H9 (cell line): ENCODE measurements around the gene CSNK1G1. TPM values are rescaled to one million over a fixed set of nuclear protein-coding genes. Genes with fewer than 3 reads are reported as not detected.

ENCODE experiments used
- DNase-seq: peaks from one replicate; pipeline ENCODE4 v3.0.0-alpha.2; 2017
- H2AFZ ChIP-seq: one replicate; pipeline ENCODE4 v1.6.1; 2013; ENCODE audit warnings: mild to moderate bottlenecking, low read length, control low read depth, moderate library complexity
- H2AK5ac ChIP-seq: 2 replicates; pipeline ENCODE4 v1.6.1; 2013; ENCODE audit warnings: low read length, control low read depth, mixed read lengths; ENCODE audit not compliant: insufficient read length
- H2BK120ac ChIP-seq: one replicate; pipeline ENCODE4 v1.6.1; 2013; ENCODE audit warnings: low read depth, mild to moderate bottlenecking, low read length, control low read depth, inconsistent platforms; ENCODE audit not compliant: poor library complexity, severe bottlenecking
- H2BK12ac ChIP-seq: 2 replicates; pipeline ENCODE4 v1.6.1; 2013; ENCODE audit warnings: low read length, control low read depth, mixed read lengths, low read depth; ENCODE audit not compliant: insufficient read length
- H2BK15ac ChIP-seq: 2 replicates; pipeline ENCODE4 v1.6.1; 2013; ENCODE audit warnings: low read depth, low read length, control low read depth
- H2BK20ac ChIP-seq: one replicate; pipeline ENCODE4 v1.6.1; 2013; ENCODE audit warnings: low read depth, mild to moderate bottlenecking, low read length, control low read depth, inconsistent platforms; ENCODE audit not compliant: poor library complexity, severe bottlenecking
- H2BK5ac ChIP-seq: 2 replicates; pipeline ENCODE4 v1.6.1; 2013; ENCODE audit warnings: low read length, control low read depth, mixed read lengths; ENCODE audit not compliant: insufficient read length
- H3K14ac ChIP-seq: 2 replicates; pipeline ENCODE4 v1.6.1; 2013; ENCODE audit warnings: low read length, control low read depth; ENCODE audit not compliant: insufficient read depth
- H3K18ac ChIP-seq: 2 replicates; pipeline ENCODE4 v1.6.1; 2013; ENCODE audit warnings: low read depth, mild to moderate bottlenecking, mixed read lengths, low read length, control low read depth; ENCODE audit not compliant: insufficient read length
- H3K23ac ChIP-seq: 2 replicates; pipeline ENCODE4 v1.6.1; 2013; ENCODE audit warnings: low read length, control low read depth, mixed read lengths, low read depth; ENCODE audit not compliant: insufficient read length
- H3K23me2 ChIP-seq: 2 replicates; pipeline ENCODE4 v1.6.1; 2013; ENCODE audit warnings: low read depth, mild to moderate bottlenecking, mixed read lengths, low read length, control low read depth; ENCODE audit not compliant: insufficient read length, poor library complexity, severe bottlenecking
- H3K27ac ChIP-seq: 2 replicates; pipeline ENCODE4 v1.5.1; 2013; ENCODE audit warnings: low read length, control low read depth, mixed read lengths, low read depth; ENCODE audit not compliant: insufficient read length
- H3K27me3 ChIP-seq: 2 replicates; pipeline ENCODE4 v1.6.1; 2013; ENCODE audit warnings: low read length, control low read depth, inconsistent platforms; ENCODE audit not compliant: insufficient read depth
- H3K4ac ChIP-seq: 2 replicates; pipeline ENCODE4 v1.6.1; 2013; ENCODE audit warnings: low read depth, mild to moderate bottlenecking, control low read depth, inconsistent platforms, low read length, moderate library complexity
- H3K4me1 ChIP-seq: 2 replicates; pipeline ENCODE4 v1.6.1; 2013; ENCODE audit warnings: low read length, control low read depth, inconsistent platforms; ENCODE audit not compliant: insufficient read depth
- H3K4me2 ChIP-seq: 2 replicates; pipeline ENCODE4 v1.6.1; 2013; ENCODE audit warnings: low read length, control low read depth, mixed read lengths; ENCODE audit not compliant: insufficient read length, insufficient read depth
- H3K56ac ChIP-seq: 2 replicates; pipeline ENCODE4 v1.6.1; 2013; ENCODE audit warnings: low read depth, mild to moderate bottlenecking, mixed read lengths, low read length, control low read depth; ENCODE audit not compliant: insufficient read length
- H3K79me1 ChIP-seq: 2 replicates; pipeline ENCODE4 v1.6.1; 2013; ENCODE audit warnings: low read depth, mild to moderate bottlenecking, moderate library complexity, low read length, control low read depth, inconsistent platforms; ENCODE audit not compliant: insufficient read depth, poor library complexity, severe bottlenecking
- H3K79me2 ChIP-seq: 2 replicates; pipeline ENCODE4 v1.6.1; 2013; ENCODE audit warnings: low read length, control low read depth, inconsistent platforms; ENCODE audit not compliant: insufficient read depth
- H3K9ac ChIP-seq: 2 replicates; pipeline ENCODE4 v1.6.1; 2013; ENCODE audit warnings: low read length, control low read depth, mixed read lengths; ENCODE audit not compliant: insufficient read length; ENCODE audit errors: extremely low read depth
- H3K9me3 ChIP-seq: one replicate; pipeline ENCODE4 v1.6.1; 2013; ENCODE audit warnings: low read depth, low read length, inconsistent platforms; ENCODE audit not compliant: control insufficient read depth
- H3T11ph ChIP-seq: one replicate; pipeline ENCODE4 v1.6.1; 2013; ENCODE audit warnings: mild to moderate bottlenecking, low read length, control low read depth, inconsistent platforms
- H4K20me1 ChIP-seq: one replicate; pipeline ENCODE4 v1.6.1; 2013; ENCODE audit not compliant: control insufficient read depth, insufficient read length, insufficient read depth
- H4K5ac ChIP-seq: 2 replicates; pipeline ENCODE4 v1.6.1; 2013; ENCODE audit warnings: low read depth, mild to moderate bottlenecking, mixed read lengths, low read length, control low read depth; ENCODE audit not compliant: insufficient read length
- H4K8ac ChIP-seq: replicated peaks from 2 replicates; pipeline ENCODE4 v1.6.1; 2013; ENCODE audit warnings: low read length, control low read depth, mixed read lengths, low read depth; ENCODE audit not compliant: insufficient read length
- H4K91ac ChIP-seq: 2 replicates; pipeline ENCODE4 v1.6.1; 2013; ENCODE audit warnings: low read depth, mild to moderate bottlenecking, moderate library complexity, mixed read lengths, low read length, control low read depth; ENCODE audit not compliant: insufficient read length
- H3K27ac Mint-ChIP-seq, 3 experiments: 2 replicates in 2 of 3; 3 replicates in 1 of 3; pipeline ENCODE4 v1.8.0; 2020 to 2021; ENCODE audit warnings: mixed read lengths in 3 of 3, mild to moderate bottlenecking in 1 of 3, moderate library complexity in 1 of 3
- H3K27me3 Mint-ChIP-seq: 2 replicates; pipeline ENCODE4 v1.8.0; 2021; ENCODE audit warnings: low read depth, mild to moderate bottlenecking, moderate library complexity, mixed read lengths
- H3K36me3 Mint-ChIP-seq, 3 experiments: 2 replicates in 2 of 3; 3 replicates in 1 of 3; pipeline ENCODE4 v1.8.0; 2020 to 2021; ENCODE audit warnings: low read depth in 3 of 3, mixed read lengths in 3 of 3; ENCODE audit not compliant: insufficient read depth in 1 of 3
- H3K4me1 Mint-ChIP-seq, 2 experiments: 2 replicates each; pipeline ENCODE4 v1.8.0; 2020; ENCODE audit warnings: mixed read lengths in 2 of 2
- H3K4me3 Mint-ChIP-seq, 2 experiments: 2 replicates in 1 of 2; 3 replicates in 1 of 2; pipeline ENCODE4 v1.8.0; 2020 to 2021; ENCODE audit warnings: mild to moderate bottlenecking in 2 of 2, mixed read lengths in 2 of 2, moderate library complexity in 1 of 2
- H3K9me3 Mint-ChIP-seq, 2 experiments: 2 replicates in 1 of 2; 3 replicates in 1 of 2; pipeline ENCODE4 v1.8.0; 2020; ENCODE audit warnings: mild to moderate bottlenecking in 2 of 2, mixed read lengths in 2 of 2, moderate library complexity in 1 of 2
- WGBS: extraction: QIAGEN DNeasy Blood & Tissue Kit; methylation state at CpG from one replicate; pipeline ENCODE4 v1.1.7; 2013; ENCODE audit warnings: missing lambda C conversion rate, low lambda C conversion rate, mixed read lengths; ENCODE audit not compliant: insufficient read length; ENCODE audit errors: extremely low coverage; 5-methylcytosine and 5-hydroxymethylcytosine counted together
- total RNA-seq: library from RNA; stranded (reverse); gene quantifications from 2 replicates; pipeline ENCODE4 v1.2.1, GENCODE V29; 2021
- TF ChIP-seq, protein P1 (sequence below): fragments of 200-600 bp; sonication (generic); conservative IDR thresholded peaks from 3 replicates; pipeline ENCODE4 v1.8.0; 2021; ENCODE audit warnings: antibody characterized with exemption, mild to moderate bottlenecking

CSNK1G1 gene
- total RNA-seq, 1 experiment from 2014 or later, result 17.1 TPM

DNA sequence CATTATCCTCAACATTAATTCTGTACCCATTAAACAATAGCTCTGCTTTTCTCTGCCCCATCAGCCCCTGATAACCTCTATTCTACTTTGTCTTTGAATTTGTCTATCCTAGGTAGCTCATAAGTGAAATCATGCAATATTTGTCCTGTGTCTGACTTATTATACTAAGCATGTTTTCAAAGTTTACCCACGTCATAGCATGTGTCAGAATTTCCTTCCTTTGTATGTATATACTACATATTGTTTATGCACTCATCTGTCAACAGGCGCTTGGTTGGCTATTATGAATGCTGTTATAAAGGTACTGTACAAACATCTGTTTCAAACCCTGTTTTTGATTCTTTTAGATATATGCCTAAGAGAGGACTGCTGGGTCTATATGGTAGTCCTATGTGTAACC is 18.2 kb downstream of the CSNK1G1 start:
- Mint-ChIP-seq H3K36me3 (peaks cover 2 to 20% (median 12%) of the 10 kb centered on the region in 3 experiments; a peak in 6 of 7 replicates), H3K9me3 (peaks cover 0 to 5% of the 10 kb centered on the region in 2 experiments; a peak in 3 of 5 replicates), H3K4me3 (no peak overlapping the region), H3K4me1 (peaks cover 9 to 13% of the 10 kb centered on the region in 2 experiments), H3K27ac (no peak overlapping the region), H3K27me3 (no peaks in the 10 kb centered on the region)
- Histone ChIP-seq H2AFZ (no peak overlapping the region), H3K79me2 (no peaks in the 10 kb centered on the region), H3K79me1 (no peaks in the 10 kb centered on the region), H2BK20ac (no peak overlapping the region), H3K14ac (no peak overlapping the region), H4K8ac (no peak overlapping the region), H2BK120ac (no peak overlapping the region), H2BK15ac (no peak overlapping the region), H2AK5ac (no peak overlapping the region), H4K5ac (no peak overlapping the region), H3K27ac (no peak overlapping the region), H4K20me1 (no peaks in the 10 kb centered on the region), H2BK5ac (no peak overlapping the region), H4K91ac (no peak overlapping the region), H3K27me3 (no peaks in the 10 kb centered on the region), H3K4ac (no peak overlapping the region), H3K23ac (no peak overlapping the region), H3K23me2 (no peaks in the 10 kb centered on the region), H3K18ac (no peak overlapping the region), H3K9me3 (no peaks in the 10 kb centered on the region), H3K56ac (no peak overlapping the region), H3K4me1 (no peaks in the 10 kb centered on the region), H3T11ph (no peak overlapping the region), H3K4me2 (no peak overlapping the region), H2BK12ac (no peak overlapping the region), H3K9ac (no peak overlapping the region)
- TF ChIP-seq, protein P1, sequence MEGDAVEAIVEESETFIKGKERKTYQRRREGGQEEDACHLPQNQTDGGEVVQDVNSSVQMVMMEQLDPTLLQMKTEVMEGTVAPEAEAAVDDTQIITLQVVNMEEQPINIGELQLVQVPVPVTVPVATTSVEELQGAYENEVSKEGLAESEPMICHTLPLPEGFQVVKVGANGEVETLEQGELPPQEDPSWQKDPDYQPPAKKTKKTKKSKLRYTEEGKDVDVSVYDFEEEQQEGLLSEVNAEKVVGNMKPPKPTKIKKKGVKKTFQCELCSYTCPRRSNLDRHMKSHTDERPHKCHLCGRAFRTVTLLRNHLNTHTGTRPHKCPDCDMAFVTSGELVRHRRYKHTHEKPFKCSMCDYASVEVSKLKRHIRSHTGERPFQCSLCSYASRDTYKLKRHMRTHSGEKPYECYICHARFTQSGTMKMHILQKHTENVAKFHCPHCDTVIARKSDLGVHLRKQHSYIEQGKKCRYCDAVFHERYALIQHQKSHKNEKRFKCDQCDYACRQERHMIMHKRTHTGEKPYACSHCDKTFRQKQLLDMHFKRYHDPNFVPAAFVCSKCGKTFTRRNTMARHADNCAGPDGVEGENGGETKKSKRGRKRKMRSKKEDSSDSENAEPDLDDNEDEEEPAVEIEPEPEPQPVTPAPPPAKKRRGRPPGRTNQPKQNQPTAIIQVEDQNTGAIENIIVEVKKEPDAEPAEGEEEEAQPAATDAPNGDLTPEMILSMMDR, result no peak
- no CpG with 5 or more reads among the region's 2 CpGs for WGBS
- no peak for DNase-seq
